ENCODE data around the gene RPL27. TPM values are rescaled to one million over a fixed set of nuclear protein-coding genes. Genes with fewer than 3 reads are reported as not detected.

RPL27 gene
- polyA plus RNA-seq, 3 donors = 1,375 to 1,510 (median 1,475) TPM

- DNase-seq (ENCODE audit: low read depth in 3 of 3, low spot score in 2 of 3) = no peak
Observed at GRCh38 chr17:43020030-43020621, 21.9 kb downstream of the RPL27 start.

GRCh38 chr17:43020789-43021740, 22.8 kb downstream of the RPL27 start:
- DNase-seq (ENCODE audit: low read depth in 3 of 3, low spot score in 2 of 3) = no peak

- DNase-seq (ENCODE audit: low read depth in 3 of 3, low spot score in 2 of 3) = peak in 1 of 3 donors; percentile 66
Observed at GRCh38 chr17:43021741-43022512, 23.7 kb downstream of the RPL27 start, which contains the start of gene VAT1. TSS of gene VAT1 (minus strand) at chr17:43022385. CDS start at chr17:43022322, 63 bp downstream.

DNA sequence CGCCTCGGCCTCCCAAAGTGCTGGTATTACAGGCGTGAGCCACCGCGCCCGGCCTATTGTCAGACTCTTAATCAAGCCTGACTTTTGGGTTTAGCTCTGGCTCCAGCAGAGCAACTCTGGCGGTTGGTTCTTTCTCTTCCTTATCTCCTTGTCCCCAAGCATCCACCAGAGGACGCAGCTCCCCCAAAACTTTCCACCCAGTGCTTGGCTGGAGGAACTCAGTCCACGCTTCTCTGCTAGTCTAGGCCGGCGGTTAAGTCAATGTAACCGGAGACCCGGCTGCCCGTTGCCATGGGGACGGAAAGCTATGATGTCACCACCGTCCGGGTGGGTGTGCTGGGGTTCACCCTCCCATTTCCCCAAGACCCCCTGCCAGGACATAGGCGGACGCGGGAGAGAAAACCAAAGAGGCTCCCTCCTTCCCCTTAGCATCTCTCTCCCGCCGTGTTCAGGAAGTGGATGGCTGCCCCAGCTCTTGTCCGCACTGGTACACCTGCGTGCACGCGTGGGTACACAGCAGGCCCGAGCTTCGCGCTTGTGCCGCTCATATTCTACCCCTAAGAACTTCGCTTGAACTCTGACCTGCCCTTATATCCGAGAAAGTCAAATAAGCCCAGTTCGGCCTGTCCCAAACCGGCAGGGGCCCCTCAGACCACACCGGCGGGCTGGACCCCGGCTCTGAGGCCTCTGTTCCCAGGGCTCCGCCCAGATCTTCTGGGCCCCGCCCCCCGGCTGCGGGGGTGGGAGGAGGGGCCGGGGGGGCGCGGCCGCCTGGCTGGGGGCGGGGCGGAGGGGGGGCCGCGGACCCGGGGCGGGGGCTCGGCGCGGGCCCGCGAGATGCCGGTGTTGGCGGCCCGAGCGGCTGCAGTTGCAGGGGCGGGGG, 26.4 kb downstream of the RPL27 start, which contains the start of gene RND2:
Gene RND2, plus strand, starts transcription at position 825 of the 883 bp plus-strand sequence. CDS start 117 bp downstream, outside the sequence.
- peak in 2 of 3 donors; percentile 89 to 90 for DNase-seq (ENCODE audit: low read depth in 3 of 3, low spot score in 2 of 3)

DNA sequence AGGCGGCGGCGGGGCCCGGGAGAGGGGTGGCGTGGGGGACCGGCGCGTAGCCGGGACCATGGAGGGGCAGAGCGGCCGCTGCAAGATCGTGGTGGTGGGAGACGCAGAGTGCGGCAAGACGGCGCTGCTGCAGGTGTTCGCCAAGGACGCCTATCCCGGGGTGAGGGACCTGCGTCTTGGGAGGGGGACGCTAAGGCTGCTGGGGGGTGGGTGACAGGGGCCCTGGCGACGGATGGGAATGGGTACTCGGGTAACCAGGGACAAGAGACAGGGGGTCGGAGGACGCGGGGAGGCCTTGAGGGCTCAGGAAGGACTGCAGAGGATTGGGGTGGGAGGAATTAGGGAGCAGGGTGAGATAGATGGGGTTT, 27.1 kb downstream of the RPL27 start:
- no peak for DNase-seq (ENCODE audit: low read depth in 3 of 3, low spot score in 2 of 3)

- no peak for DNase-seq (ENCODE audit: low read depth in 3 of 3, low spot score in 2 of 3)
Observed at GRCh38 chr17:43025766-43026537, 27.7 kb downstream of the RPL27 start.

DNA sequence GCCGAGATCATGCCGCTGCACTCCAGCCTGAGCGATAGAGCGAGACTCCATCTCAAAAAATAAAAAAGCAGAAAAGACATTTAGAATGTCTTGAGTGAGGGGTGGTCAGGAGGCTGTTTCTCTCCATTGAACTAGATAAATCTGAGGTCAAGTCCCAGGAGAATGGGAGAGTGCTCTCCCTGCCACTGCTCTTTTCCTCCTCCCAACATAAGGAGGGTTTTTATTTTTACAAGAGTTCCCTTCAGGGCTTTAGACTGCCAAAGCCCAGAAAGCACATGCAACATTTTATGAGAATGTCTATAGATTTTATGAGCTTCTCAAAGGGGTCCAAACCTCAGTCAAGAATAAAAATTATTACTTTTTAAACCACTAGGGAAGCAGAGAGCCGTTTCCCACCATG, 28.4 kb downstream of the RPL27 start:
- peak in 1 of 3 donors; percentile 21 for DNase-seq (ENCODE audit: low read depth in 3 of 3, low spot score in 2 of 3)

GRCh38 chr17:43027091-43028032, 29.1 kb downstream of the RPL27 start:
- DNase-seq (ENCODE audit: low read depth in 3 of 3, low spot score in 2 of 3) = no peak

DNA sequence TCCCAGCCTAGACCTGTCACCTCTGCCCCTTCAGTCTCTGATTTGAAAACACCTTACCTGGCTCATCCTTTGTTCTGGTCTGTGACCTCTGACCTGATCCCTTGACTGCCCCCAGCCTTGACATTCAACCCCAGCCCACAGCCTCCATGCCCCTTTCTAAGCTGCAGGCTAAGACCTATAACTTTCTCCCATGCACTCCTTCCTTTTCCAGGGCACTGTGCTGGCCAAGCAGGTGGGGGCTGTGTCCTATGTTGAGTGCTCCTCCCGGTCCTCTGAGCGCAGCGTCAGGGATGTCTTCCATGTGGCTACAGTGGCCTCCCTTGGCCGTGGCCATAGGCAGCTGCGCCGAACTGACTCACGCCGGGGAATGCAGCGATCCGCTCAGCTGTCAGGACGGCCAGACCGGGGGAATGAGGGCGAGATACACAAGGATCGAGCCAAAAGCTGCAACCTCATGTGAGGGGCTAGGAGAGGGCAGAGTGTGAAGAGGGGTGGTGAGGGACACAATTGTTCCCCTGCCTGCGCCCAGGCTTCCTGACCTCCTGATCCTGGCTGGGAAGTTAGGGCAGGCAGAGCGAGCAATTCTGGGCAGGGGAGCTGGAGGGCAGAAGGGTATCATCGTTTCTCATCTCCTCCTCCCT, 30.1 kb downstream of the RPL27 start:
- no peak for DNase-seq (ENCODE audit: low read depth in 3 of 3, low spot score in 2 of 3)

- no peak for DNase-seq (ENCODE audit: low read depth in 3 of 3, low spot score in 2 of 3)
Observed at GRCh38 chr17:43030137-43030767, 32.0 kb downstream of the RPL27 start.

- DNase-seq (ENCODE audit: low read depth in 3 of 3, low spot score in 2 of 3) = no peak
Observed at GRCh38 chr17:43031666-43032065, 33.4 kb downstream of the RPL27 start.

GRCh38 chr17:43033948-43034881, 36.0 kb downstream of the RPL27 start:
- DNase-seq (ENCODE audit: low read depth in 3 of 3, low spot score in 2 of 3) = no peak

DNA sequence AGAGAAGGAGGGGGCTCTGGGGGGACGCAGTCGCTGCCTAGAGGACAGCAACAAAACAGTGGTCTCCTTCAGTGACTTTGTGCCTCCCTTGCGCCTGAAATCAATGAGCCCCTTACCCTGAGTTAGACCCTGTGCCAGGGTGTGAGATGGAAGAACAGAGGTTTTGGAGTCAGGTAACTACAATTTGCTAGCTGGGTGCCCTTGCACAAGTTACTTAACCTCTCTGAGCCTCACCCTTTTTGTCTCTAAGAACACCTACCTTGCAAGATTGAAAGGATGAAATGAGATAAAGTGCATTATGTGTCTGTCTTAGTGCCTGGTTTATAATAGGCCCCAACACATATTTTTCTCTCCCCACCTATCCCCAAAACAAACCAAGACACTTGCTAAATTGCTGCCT, 36.7 kb downstream of the RPL27 start:
- DNase-seq (ENCODE audit: low read depth in 3 of 3, low spot score in 2 of 3) = no peak

GRCh38 chr17:43039646-43040045, 41.4 kb downstream of the RPL27 start:
- DNase-seq (ENCODE audit: low read depth in 3 of 3, low spot score in 2 of 3) = no peak

DNA sequence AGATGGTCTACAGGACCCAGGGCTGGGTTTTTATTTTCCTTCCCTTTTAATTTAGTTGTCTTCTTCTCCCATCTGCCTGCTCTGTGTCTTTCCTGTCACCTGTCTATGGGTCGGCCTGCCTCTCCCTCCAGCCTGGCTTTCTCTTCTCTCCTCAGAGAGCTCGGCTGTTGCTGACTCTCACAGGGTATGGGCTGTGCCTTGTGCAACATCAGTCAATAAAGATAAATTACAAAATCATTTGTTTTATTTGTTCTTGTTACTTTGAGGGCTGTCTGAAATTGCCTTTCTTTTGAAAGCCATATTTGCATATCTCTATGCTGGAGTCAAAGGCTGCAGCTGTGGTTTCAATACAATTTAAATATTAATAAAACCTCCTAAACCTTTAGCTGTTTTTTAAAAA, 42.4 kb downstream of the RPL27 start:
- DNase-seq (ENCODE audit: low read depth in 3 of 3, low spot score in 2 of 3) = no peak

DNA sequence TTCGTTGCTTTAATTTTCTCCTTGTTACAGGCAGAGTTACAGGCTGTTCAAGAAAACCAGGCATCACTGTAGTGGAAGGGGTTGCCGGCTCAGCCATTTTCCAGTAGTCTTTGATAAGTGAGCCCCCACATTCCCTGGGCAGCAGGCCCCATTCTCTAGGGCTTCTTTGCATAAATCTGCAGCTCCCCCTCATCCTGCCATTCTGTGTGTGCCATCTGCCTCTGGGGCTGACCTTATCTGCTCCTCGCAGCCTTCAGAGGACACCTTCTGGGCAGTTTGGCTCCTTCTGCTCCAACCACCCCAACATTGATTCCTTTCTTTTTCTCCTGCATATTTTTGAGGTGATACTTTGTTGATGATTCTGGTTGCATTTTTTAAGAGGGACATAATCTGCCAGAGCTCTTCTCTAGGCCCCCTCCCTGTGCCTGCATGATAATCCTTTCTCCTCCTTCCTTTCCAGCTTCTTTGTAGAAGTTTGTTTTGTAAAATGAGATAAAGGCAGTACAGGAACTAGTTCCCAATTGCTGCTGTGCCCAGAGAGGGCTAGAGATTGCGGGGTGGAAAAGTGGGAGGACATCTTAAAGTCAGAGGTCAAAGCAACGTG, 43.9 kb downstream of the RPL27 start:
- no peak for DNase-seq (ENCODE audit: low read depth in 3 of 3, low spot score in 2 of 3)

Measured in right renal cortex interstitium (tissue), 3 donors.